Right atrium auricular region (tissue), 2 donors: ENCODE results near the gene CEPT1. TPM values are rescaled to one million over a fixed set of nuclear protein-coding genes. Genes with fewer than 3 reads are reported as not detected.

Experiments used
- DNase-seq: peaks from one replicate; pipeline ENCODE4 v3.0.0-alpha.2; 2019; ENCODE audit warnings: low spot score
- H3K27ac ChIP-seq, 2 donors: fragments of 200-600 bp; sonication (generic); 1 replicate in 1 of 2; 2 replicates in 1 of 2; pipeline ENCODE4 v1.5.1; 2016 to 2019
- H3K27me3 ChIP-seq, 2 donors: fragments of 200-600 bp; sonication (generic); one replicate each; pipeline versions ENCODE4 v1.5.1 to v1.6.0; 2017 to 2019
- H3K36me3 ChIP-seq: fragments of 200-600 bp; sonication (generic); one replicate; pipeline ENCODE4 v1.5.1; 2016
- H3K4me1 ChIP-seq, 2 donors: fragments of 200-600 bp; sonication (generic); one replicate each; pipeline versions ENCODE4 v1.5.1 to v1.6.0; 2017 to 2019
- H3K4me3 ChIP-seq, 2 donors: fragments of 200-600 bp; sonication (generic); 1 replicate in 1 of 2; 2 replicates in 1 of 2; pipeline ENCODE4 v1.5.1; 2017 to 2019; ENCODE audit warnings: mild to moderate bottlenecking in 1 of 2, moderate library complexity in 1 of 2
- H3K9me3 ChIP-seq, 2 donors: fragments of 200-600 bp; sonication (generic); one replicate each; pipeline ENCODE4 v1.5.1; 2019
- total RNA-seq, 2 donors: library from RNA; depleted of rRNA; stranded (reverse); fragments of >200 nt; gene quantifications; one replicate each; pipeline ENCODE4 v1.1.0, GENCODE V29; 2016
- TF ChIP-seq, protein P1 (sequence below), 2 donors: fragments of 200-600 bp; sonication (generic); IDR thresholded peaks; one replicate each; pipeline ENCODE4 v1.5.1; 2019; ENCODE audit warnings: antibody characterized with exemption in 2 of 2

CEPT1 gene
- total RNA-seq, 2 donors from 2014 or later, result 11.6 to 14.0 TPM

- H3K36me3 ChIP-seq, result no peaks in the 10 kb centered on the region
- no peaks in the 10 kb centered on the region for H3K27me3 ChIP-seq
- TF ChIP-seq, protein P1, sequence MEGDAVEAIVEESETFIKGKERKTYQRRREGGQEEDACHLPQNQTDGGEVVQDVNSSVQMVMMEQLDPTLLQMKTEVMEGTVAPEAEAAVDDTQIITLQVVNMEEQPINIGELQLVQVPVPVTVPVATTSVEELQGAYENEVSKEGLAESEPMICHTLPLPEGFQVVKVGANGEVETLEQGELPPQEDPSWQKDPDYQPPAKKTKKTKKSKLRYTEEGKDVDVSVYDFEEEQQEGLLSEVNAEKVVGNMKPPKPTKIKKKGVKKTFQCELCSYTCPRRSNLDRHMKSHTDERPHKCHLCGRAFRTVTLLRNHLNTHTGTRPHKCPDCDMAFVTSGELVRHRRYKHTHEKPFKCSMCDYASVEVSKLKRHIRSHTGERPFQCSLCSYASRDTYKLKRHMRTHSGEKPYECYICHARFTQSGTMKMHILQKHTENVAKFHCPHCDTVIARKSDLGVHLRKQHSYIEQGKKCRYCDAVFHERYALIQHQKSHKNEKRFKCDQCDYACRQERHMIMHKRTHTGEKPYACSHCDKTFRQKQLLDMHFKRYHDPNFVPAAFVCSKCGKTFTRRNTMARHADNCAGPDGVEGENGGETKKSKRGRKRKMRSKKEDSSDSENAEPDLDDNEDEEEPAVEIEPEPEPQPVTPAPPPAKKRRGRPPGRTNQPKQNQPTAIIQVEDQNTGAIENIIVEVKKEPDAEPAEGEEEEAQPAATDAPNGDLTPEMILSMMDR (IDR thresholded peaks at IDR 0.05), result no peak
- no peak overlapping the region for H3K4me3 ChIP-seq
- H3K9me3 ChIP-seq, result no peaks in the 10 kb centered on the region
- no peak overlapping the region for H3K27ac ChIP-seq
- H3K4me1 ChIP-seq, result peaks cover 0 to 13% of the 10 kb centered on the region in 2 donors
- no peak for DNase-seq
Measured at GRCh38 chr1:111195002-111195684, 55.1 kb downstream of the CEPT1 start.

DNA sequence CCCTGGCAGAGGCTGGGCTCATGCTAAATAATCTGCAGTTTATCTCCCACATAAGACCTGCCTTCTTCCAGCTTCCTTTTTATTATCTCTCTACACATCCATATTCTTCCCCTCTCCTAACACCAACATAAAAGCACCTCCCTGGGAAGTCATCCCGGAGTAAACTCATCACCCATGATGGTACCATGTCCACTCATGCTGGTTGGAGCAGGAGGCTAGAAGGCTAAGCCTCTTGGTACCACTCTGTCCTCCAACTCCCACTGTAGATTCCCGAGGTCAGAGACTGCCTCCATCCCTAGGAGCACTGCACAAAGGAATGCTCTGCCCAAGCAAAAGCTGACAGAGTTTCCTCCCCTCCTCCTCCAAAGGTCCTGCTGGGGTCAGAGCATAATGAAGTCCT lies 56.2 kb downstream of the CEPT1 start:
- Histone ChIP-seq H3K4me3 (no peak overlapping the region), H3K27me3 (no peaks in the 10 kb centered on the region), H3K27ac (no peak overlapping the region), H3K4me1 (peaks cover 0 to 10% of the 10 kb centered on the region in 2 donors), H3K36me3 (no peaks in the 10 kb centered on the region), H3K9me3 (no peaks in the 10 kb centered on the region)
- no peak for DNase-seq
- TF ChIP-seq, protein P1 (IDR thresholded peaks at IDR 0.05), result no peak

DNA sequence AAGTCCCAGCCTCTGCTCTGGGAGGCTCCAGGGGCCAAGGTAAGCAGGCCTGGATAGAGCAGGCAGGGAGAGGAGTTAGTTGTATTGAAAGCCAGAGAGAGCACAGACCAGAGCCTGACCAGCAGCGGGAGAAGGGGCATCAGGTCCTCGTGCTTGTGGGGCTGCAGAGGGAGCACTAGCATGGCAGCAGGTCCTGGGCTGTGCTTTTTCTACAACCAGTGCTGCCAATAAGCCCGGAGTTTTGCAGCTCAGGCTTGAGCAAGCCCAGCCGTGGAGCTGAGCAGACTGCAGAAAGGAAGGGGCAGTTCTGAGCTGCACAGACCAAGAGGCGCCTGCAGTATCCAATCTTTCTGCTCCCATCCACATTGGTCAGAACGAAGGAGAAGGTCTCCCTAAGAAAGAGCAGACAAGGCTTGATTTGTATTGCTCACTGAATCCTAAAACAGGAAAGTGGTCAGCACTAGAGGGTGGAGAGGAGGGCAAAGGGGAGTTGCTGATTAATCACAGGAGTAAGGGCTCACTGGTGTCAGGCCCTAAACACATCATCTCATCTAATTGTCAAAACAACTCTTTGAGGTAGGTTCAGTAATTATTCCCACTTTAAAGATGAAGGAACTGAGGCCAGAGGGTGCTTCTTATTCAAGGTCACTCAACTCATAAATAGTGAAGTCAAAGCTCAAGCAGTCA lies 57.7 kb downstream of the CEPT1 start:
- no peaks in the 10 kb centered on the region for H3K27me3 ChIP-seq
- TF ChIP-seq, protein P1 (IDR thresholded peaks at IDR 0.05), result no peak
- no peak overlapping the region for H3K27ac ChIP-seq
- DNase-seq, result peak; percentile 34
- no peaks in the 10 kb centered on the region for H3K36me3 ChIP-seq
- H3K9me3 ChIP-seq, result no peaks in the 10 kb centered on the region
- H3K4me1 ChIP-seq, result peaks cover 0 to 2% of the 10 kb centered on the region in 2 donors
- no peak overlapping the region for H3K4me3 ChIP-seq

- Histone ChIP-seq H3K36me3 (no peaks in the 10 kb centered on the region), H3K9me3 (no peaks in the 10 kb centered on the region), H3K4me1 (peaks cover 0 to 5% of the 10 kb centered on the region in 2 donors), H3K4me3 (peak overlapping the region in 1 of 2 donors; percentile 9), H3K27ac (no peak overlapping the region), H3K27me3 (no peaks in the 10 kb centered on the region)
- TF ChIP-seq, protein P1 (IDR thresholded peaks at IDR 0.05), result no peak
- DNase-seq, result peak; percentile 30
Measured at GRCh38 chr1:111198836-111199235, 58.8 kb downstream of the CEPT1 start.

- H3K4me1 ChIP-seq, result peaks cover 0 to 10% of the 10 kb centered on the region in 2 donors
- DNase-seq, result peak; percentile 18
- peak overlapping the region in 1 of 2 donors; percentile 9 for H3K4me3 ChIP-seq
- H3K9me3 ChIP-seq, result no peaks in the 10 kb centered on the region
- no peaks in the 10 kb centered on the region for H3K36me3 ChIP-seq
- no peak overlapping the region for H3K27ac ChIP-seq
- H3K27me3 ChIP-seq, result no peaks in the 10 kb centered on the region
- TF ChIP-seq, protein P1 (IDR thresholded peaks at IDR 0.05), result no peak
Measured at GRCh38 chr1:111199329-111199728, 59.3 kb downstream of the CEPT1 start.
